GM19240 (cell line): Measurements from ENCODE around the gene FBXL16.

Experiments used
- DNase-seq: peaks from one replicate; pipeline ENCODE4 v3.0.0; 2011; ENCODE audit warnings: low spot score; ENCODE audit not compliant: insufficient read length

Gene FBXL16

DNA sequence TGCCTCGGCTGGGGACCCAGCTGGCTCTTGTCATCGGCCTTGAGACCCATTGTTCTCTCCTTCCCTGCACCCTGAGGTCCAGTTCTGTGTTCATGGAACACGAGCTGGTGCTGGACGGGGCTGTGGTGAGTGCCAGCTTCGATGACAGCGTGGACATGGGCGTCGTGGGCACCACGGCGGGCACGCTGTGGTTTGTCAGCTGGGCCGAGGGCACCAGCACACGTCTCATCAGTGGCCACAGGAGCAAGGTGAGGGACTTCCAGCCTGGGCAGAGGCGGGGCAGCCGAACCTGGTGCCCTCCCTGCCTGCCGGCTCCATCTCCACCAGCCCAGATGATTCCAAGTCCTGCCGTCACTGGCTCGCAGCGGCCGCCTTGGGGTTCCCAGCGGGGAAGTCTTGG, 43.0 kb downstream of the FBXL16 start:
- DNase-seq: no peak

- no peak for DNase-seq
These were observed 43.5 kb downstream of the FBXL16 start for GRCh38 chr16:662095-662494.

DNA sequence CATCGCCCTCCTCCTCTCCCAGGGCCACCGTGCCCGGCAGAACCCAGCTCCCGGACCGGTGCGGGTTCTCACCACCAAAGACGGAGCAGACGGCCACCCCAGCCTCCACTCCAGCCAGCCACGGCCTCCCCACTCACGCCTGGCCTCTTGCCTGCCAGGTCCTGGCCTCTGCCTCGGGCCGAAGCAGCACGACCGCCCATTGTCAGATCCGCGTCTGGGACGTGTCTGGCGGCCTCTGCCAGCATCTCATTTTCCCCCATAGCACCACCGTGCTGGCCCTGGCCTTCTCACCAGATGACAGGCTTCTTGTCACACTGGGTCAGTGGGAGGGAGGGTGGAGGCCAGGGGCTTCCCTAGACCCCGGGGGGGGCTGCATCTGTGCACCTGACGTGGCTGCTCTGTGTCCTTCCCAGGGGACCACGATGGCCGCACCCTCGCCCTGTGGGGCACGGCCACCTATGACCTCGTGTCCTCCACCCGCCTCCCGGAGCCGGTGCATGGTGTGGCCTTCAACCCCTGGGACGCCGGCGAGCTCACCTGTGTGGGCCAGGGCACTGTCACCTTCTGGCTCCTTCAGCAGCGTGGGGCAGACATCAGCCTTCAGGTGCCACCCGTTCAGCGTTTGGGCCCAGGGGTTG, 44.3 kb downstream of the FBXL16 start:
- DNase-seq: no peak

GRCh38 chr16:660459-661183, 45.0 kb downstream of the FBXL16 start:
- DNase-seq: peak; percentile 89

DNA sequence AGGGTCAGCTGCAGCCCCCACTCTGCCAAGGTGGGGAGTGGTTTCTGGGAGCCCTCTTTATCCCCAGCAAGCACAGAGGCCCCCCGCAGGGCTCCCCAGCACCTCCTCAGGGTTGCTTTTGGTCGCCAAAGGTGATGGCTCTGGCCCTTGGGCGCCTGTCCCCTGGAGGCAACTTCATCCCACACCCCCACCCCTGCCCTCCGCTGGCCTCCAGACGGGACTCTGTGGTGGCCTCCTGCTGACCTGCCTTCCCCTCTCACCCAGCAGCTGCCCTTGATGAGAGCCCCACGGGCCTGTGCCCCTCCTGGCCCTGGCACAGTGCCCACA, 45.5 kb downstream of the FBXL16 start:
- no peak for DNase-seq

GRCh38 chr16:659618-660017, 46.0 kb downstream of the FBXL16 start:
- DNase-seq: no peak

- no peak for DNase-seq
These were observed 46.7 kb downstream of the FBXL16 start for GRCh38 chr16:658679-659571.

- DNase-seq: no peak
These were observed 48.1 kb downstream of the FBXL16 start for GRCh38 chr16:657487-657886.

GRCh38 chr16:654034-654433, 51.6 kb downstream of the FBXL16 start:
- no peak for DNase-seq

- DNase-seq: no peak
These were observed 52.9 kb downstream of the FBXL16 start for GRCh38 chr16:652454-653305.

GRCh38 chr16:651844-652243, 53.8 kb downstream of the FBXL16 start:
- no peak for DNase-seq

DNA sequence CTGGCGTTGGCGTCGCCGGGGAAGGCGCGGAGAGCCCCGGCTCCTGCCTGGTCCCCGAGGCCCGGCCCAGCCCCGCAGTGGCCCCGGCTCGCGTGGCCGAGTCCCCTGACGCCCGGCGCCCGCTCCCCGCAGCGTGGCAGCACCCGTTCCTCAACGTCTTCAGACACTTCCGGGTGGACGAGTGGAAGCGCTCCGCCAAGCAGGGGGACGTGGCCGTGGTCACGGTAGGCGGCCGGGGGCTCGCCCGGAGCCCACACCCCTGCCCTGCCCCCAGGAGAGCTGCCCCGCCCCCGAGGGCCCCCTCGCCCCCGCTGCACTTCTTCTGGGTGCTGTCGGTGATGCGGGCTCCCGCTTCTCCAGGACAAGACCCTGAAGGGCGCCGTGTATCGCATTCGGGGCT, 56.0 kb downstream of the FBXL16 start:
- no peak for DNase-seq

GRCh38 chr16:648781-649589, 56.6 kb downstream of the FBXL16 start, which contains the start of gene WDR90:
TSS of gene WDR90 (plus strand) at chr16:649365. CDS start at chr16:649417, 52 bp downstream.
- DNase-seq: peak; percentile 100

- DNase-seq: peak; percentile 76
These were observed 57.4 kb downstream of the FBXL16 start for GRCh38 chr16:648071-648780.

- no peak for DNase-seq
These were observed 58.3 kb downstream of the FBXL16 start for GRCh38 chr16:647173-647902.

GRCh38 chr16:646679-647172, 58.9 kb downstream of the FBXL16 start:
- DNase-seq: no peak

DNA sequence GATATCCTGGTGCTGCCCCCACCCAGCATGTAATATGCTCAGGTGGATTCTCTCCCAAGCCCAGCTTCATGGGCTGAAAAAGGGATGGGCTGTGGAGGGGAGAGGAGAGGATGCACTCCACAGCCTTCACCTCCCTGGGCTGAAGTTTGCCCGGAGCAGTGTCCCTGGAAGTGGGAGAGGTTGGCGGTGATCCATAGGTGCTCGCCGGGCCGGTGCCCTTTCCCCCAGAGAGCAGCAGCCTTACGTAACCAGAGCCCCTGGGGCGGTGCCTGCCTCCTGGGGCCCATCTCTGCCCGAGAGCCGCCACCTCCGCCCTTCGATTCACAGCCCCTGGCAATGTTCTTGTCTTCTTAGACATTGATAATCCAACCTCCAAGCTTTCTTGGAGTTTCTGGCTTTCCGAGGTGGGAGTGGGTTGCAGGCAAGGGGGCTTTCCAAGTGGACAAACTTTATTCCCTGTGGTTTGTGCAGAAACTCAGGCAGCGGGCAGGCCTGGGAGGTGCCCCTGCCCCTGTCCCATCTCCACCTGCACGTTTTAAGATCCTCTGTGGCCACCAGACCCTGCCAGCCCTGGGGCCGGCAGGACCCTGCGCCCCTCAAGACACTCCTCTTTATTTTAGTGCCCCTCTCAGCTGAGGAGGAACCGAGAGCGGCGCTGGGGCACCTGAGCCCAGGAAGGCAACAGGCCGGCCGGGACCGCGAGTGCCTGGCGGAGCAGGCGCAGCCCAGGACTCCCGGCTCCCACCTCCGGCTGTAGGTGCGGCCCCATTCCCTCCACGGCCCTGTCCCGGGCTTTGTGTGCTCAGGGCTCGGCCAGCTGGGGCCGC, 59.5 kb downstream of the FBXL16 start:
- no peak for DNase-seq

- DNase-seq: no peak
These were observed 61.0 kb downstream of the FBXL16 start for GRCh38 chr16:644556-644955.
